ENCODE measurements around the gene PRDM5.

PRDM5 gene

GRCh38 chr4:120703908-120704307 is 218.6 kb downstream of the PRDM5 start:
- Histone ChIP-seq H3K36me3 (ENCODE audit: control insufficient read depth, insufficient read depth, low read length) (no peaks in the 10 kb centered on the region), H3K4me1 (ENCODE audit: control insufficient read depth, insufficient read depth, low read length) (no peaks in the 10 kb centered on the region), H3K4me3 (ENCODE audit: low read depth, low read length) (no peak overlapping the region), H3K27ac (ENCODE audit: low read depth, low read length) (no peak overlapping the region), H3K9ac (ENCODE audit: low read length) (no peak overlapping the region), H3K9me3 (ENCODE audit: control insufficient read depth, insufficient read depth, low read depth, low read length) (no peaks in the 10 kb centered on the region), H3K27me3 (ENCODE audit: control insufficient read depth, insufficient read depth, low read length) (no peaks in the 10 kb centered on the region)

GRCh38 chr4:120699354-120699753 is 223.2 kb downstream of the PRDM5 start:
- Histone ChIP-seq H3K9me3 (ENCODE audit: control insufficient read depth, insufficient read depth, low read depth, low read length) (no peaks in the 10 kb centered on the region), H3K36me3 (ENCODE audit: control insufficient read depth, insufficient read depth, low read length) (no peaks in the 10 kb centered on the region), H3K27me3 (ENCODE audit: control insufficient read depth, insufficient read depth, low read length) (no peaks in the 10 kb centered on the region), H3K27ac (ENCODE audit: low read depth, low read length) (no peak overlapping the region), H3K4me3 (ENCODE audit: low read depth, low read length) (no peak overlapping the region), H3K4me1 (ENCODE audit: control insufficient read depth, insufficient read depth, low read length) (no peaks in the 10 kb centered on the region), H3K9ac (ENCODE audit: low read length) (no peak overlapping the region)

- H3K4me3 ChIP-seq (ENCODE audit: low read depth, low read length) = no peak overlapping the region
- H3K27ac ChIP-seq (ENCODE audit: low read depth, low read length) = no peak overlapping the region
- H3K9ac ChIP-seq (ENCODE audit: low read length) = no peak overlapping the region
- no peaks in the 10 kb centered on the region for H3K9me3 ChIP-seq (ENCODE audit: control insufficient read depth, insufficient read depth, low read depth, low read length)
- H3K4me1 ChIP-seq (ENCODE audit: control insufficient read depth, insufficient read depth, low read length) = no peaks in the 10 kb centered on the region
- no peaks in the 10 kb centered on the region for H3K36me3 ChIP-seq (ENCODE audit: control insufficient read depth, insufficient read depth, low read length)
- no peaks in the 10 kb centered on the region for H3K27me3 ChIP-seq (ENCODE audit: control insufficient read depth, insufficient read depth, low read length)
These were observed 227.6 kb downstream of the PRDM5 start for GRCh38 chr4:120694973-120695372.

GRCh38 chr4:120693816-120694215 is 228.7 kb downstream of the PRDM5 start:
- Histone ChIP-seq H3K27me3 (ENCODE audit: control insufficient read depth, insufficient read depth, low read length) (no peaks in the 10 kb centered on the region), H3K4me1 (ENCODE audit: control insufficient read depth, insufficient read depth, low read length) (no peaks in the 10 kb centered on the region), H3K9me3 (ENCODE audit: control insufficient read depth, insufficient read depth, low read depth, low read length) (no peaks in the 10 kb centered on the region), H3K4me3 (ENCODE audit: low read depth, low read length) (no peak overlapping the region), H3K9ac (ENCODE audit: low read length) (no peak overlapping the region), H3K36me3 (ENCODE audit: control insufficient read depth, insufficient read depth, low read length) (no peaks in the 10 kb centered on the region), H3K27ac (ENCODE audit: low read depth, low read length) (no peak overlapping the region)

- H3K9ac ChIP-seq (ENCODE audit: low read length) = no peak overlapping the region
- H3K9me3 ChIP-seq (ENCODE audit: control insufficient read depth, insufficient read depth, low read depth, low read length) = no peaks in the 10 kb centered on the region
- H3K4me3 ChIP-seq (ENCODE audit: low read depth, low read length) = no peak overlapping the region
- H3K36me3 ChIP-seq (ENCODE audit: control insufficient read depth, insufficient read depth, low read length) = no peaks in the 10 kb centered on the region
- no peaks in the 10 kb centered on the region for H3K27me3 ChIP-seq (ENCODE audit: control insufficient read depth, insufficient read depth, low read length)
- H3K4me1 ChIP-seq (ENCODE audit: control insufficient read depth, insufficient read depth, low read length) = no peaks in the 10 kb centered on the region
- H3K27ac ChIP-seq (ENCODE audit: low read depth, low read length) = no peak overlapping the region
These were observed 229.6 kb downstream of the PRDM5 start for GRCh38 chr4:120692964-120693363.

- Histone ChIP-seq H3K27ac (ENCODE audit: low read depth, low read length) (no peak overlapping the region), H3K4me3 (ENCODE audit: low read depth, low read length) (no peak overlapping the region), H3K4me1 (ENCODE audit: control insufficient read depth, insufficient read depth, low read length) (no peaks in the 10 kb centered on the region), H3K9ac (ENCODE audit: low read length) (no peak overlapping the region), H3K27me3 (ENCODE audit: control insufficient read depth, insufficient read depth, low read length) (no peaks in the 10 kb centered on the region), H3K9me3 (ENCODE audit: control insufficient read depth, insufficient read depth, low read depth, low read length) (no peaks in the 10 kb centered on the region), H3K36me3 (ENCODE audit: control insufficient read depth, insufficient read depth, low read length) (no peaks in the 10 kb centered on the region)
These were observed 231.0 kb downstream of the PRDM5 start for GRCh38 chr4:120691536-120691935.

GRCh38 chr4:120691106-120691505 is 231.4 kb downstream of the PRDM5 start:
- Histone ChIP-seq H3K9me3 (ENCODE audit: control insufficient read depth, insufficient read depth, low read depth, low read length) (no peaks in the 10 kb centered on the region), H3K27me3 (ENCODE audit: control insufficient read depth, insufficient read depth, low read length) (no peaks in the 10 kb centered on the region), H3K4me1 (ENCODE audit: control insufficient read depth, insufficient read depth, low read length) (no peaks in the 10 kb centered on the region), H3K4me3 (ENCODE audit: low read depth, low read length) (no peak overlapping the region), H3K27ac (ENCODE audit: low read depth, low read length) (no peak overlapping the region), H3K9ac (ENCODE audit: low read length) (no peak overlapping the region), H3K36me3 (ENCODE audit: control insufficient read depth, insufficient read depth, low read length) (no peaks in the 10 kb centered on the region)

GRCh38 chr4:120688791-120689190 is 233.7 kb downstream of the PRDM5 start:
- H3K4me1 ChIP-seq (ENCODE audit: control insufficient read depth, insufficient read depth, low read length) = no peaks in the 10 kb centered on the region
- H3K9me3 ChIP-seq (ENCODE audit: control insufficient read depth, insufficient read depth, low read depth, low read length) = no peaks in the 10 kb centered on the region
- no peak overlapping the region for H3K27ac ChIP-seq (ENCODE audit: low read depth, low read length)
- H3K27me3 ChIP-seq (ENCODE audit: control insufficient read depth, insufficient read depth, low read length) = no peaks in the 10 kb centered on the region
- H3K36me3 ChIP-seq (ENCODE audit: control insufficient read depth, insufficient read depth, low read length) = no peaks in the 10 kb centered on the region
- no peak overlapping the region for H3K4me3 ChIP-seq (ENCODE audit: low read depth, low read length)
- no peak overlapping the region for H3K9ac ChIP-seq (ENCODE audit: low read length)

GRCh38 chr4:120685756-120686278 is 236.7 kb downstream of the PRDM5 start:
- no peaks in the 10 kb centered on the region for H3K9me3 ChIP-seq (ENCODE audit: control insufficient read depth, insufficient read depth, low read depth, low read length)
- H3K9ac ChIP-seq (ENCODE audit: low read length) = no peak overlapping the region
- H3K4me1 ChIP-seq (ENCODE audit: control insufficient read depth, insufficient read depth, low read length) = no peaks in the 10 kb centered on the region
- H3K4me3 ChIP-seq (ENCODE audit: low read depth, low read length) = no peak overlapping the region
- H3K27ac ChIP-seq (ENCODE audit: low read depth, low read length) = no peak overlapping the region
- no peaks in the 10 kb centered on the region for H3K36me3 ChIP-seq (ENCODE audit: control insufficient read depth, insufficient read depth, low read length)
- H3K27me3 ChIP-seq (ENCODE audit: control insufficient read depth, insufficient read depth, low read length) = no peaks in the 10 kb centered on the region

GRCh38 chr4:120683897-120684540 is 238.5 kb downstream of the PRDM5 start:
- Histone ChIP-seq H3K4me3 (ENCODE audit: low read depth, low read length) (no peak overlapping the region), H3K9ac (ENCODE audit: low read length) (no peak overlapping the region), H3K4me1 (ENCODE audit: control insufficient read depth, insufficient read depth, low read length) (no peaks in the 10 kb centered on the region), H3K36me3 (ENCODE audit: control insufficient read depth, insufficient read depth, low read length) (no peaks in the 10 kb centered on the region), H3K9me3 (ENCODE audit: control insufficient read depth, insufficient read depth, low read depth, low read length) (no peaks in the 10 kb centered on the region), H3K27ac (ENCODE audit: low read depth, low read length) (no peak overlapping the region), H3K27me3 (ENCODE audit: control insufficient read depth, insufficient read depth, low read length) (no peaks in the 10 kb centered on the region)

- Histone ChIP-seq H3K4me1 (ENCODE audit: control insufficient read depth, insufficient read depth, low read length) (no peaks in the 10 kb centered on the region), H3K4me3 (ENCODE audit: low read depth, low read length) (no peak overlapping the region), H3K27ac (ENCODE audit: low read depth, low read length) (no peak overlapping the region), H3K9me3 (ENCODE audit: control insufficient read depth, insufficient read depth, low read depth, low read length) (no peaks in the 10 kb centered on the region), H3K9ac (ENCODE audit: low read length) (no peak overlapping the region), H3K36me3 (ENCODE audit: control insufficient read depth, insufficient read depth, low read length) (no peaks in the 10 kb centered on the region), H3K27me3 (ENCODE audit: control insufficient read depth, insufficient read depth, low read length) (no peaks in the 10 kb centered on the region)
These were observed 239.5 kb downstream of the PRDM5 start for GRCh38 chr4:120682981-120683380.

Data from HUES6 (cell line).